BE2C (cell line): ENCODE data around the gene SUCO.

Experiments used
- DNase-seq: peaks from one replicate; pipeline ENCODE4 v3.0.0-alpha.2; 2020
- H3K27me3 ChIP-seq: fragments of 250-450 bp; sonication (Bioruptor Pico); 2 replicates; pipeline ENCODE4 v1.5.1; 2020; ENCODE audit warnings: mild to moderate bottlenecking
- H3K36me3 ChIP-seq: fragments of 250-450 bp; sonication (Bioruptor Pico); 2 replicates; pipeline ENCODE4 v1.5.1; 2020; ENCODE audit warnings: mild to moderate bottlenecking
- H3K4me1 ChIP-seq: fragments of 250-450 bp; sonication (Bioruptor Pico); 2 replicates; pipeline ENCODE4 v1.5.1; 2020
- H3K4me3 ChIP-seq: 2 replicates; pipeline ENCODE4 v1.5.1; 2011; ENCODE audit warnings: low read depth, low read length
- H3K9me3 ChIP-seq: fragments of 250-450 bp; sonication (Bioruptor Pico); 2 replicates; pipeline ENCODE4 v1.5.1; 2020
- CTCF ChIP-seq: IDR thresholded peaks from 2 replicates; pipeline ENCODE4 v1.5.1; 2012; ENCODE audit warnings: mild to moderate bottlenecking, low read depth, low read length

The SUCO gene

GRCh38 chr1:172536256-172536655 lies 3.3 kb downstream of the SUCO start:
- Histone ChIP-seq H3K36me3 (no peaks in the 10 kb centered on the region; the same call in 1 of the 2 replicates), H3K27me3 (no peaks in the 10 kb centered on the region), H3K9me3 (no peaks in the 10 kb centered on the region), H3K4me1 (peaks cover 3% of the 10 kb centered on the region; the same call in 1 of the 2 replicates), H3K4me3 (no peak overlapping the region)
- no peak for TF ChIP-seq CTCF
- DNase-seq, result no peak

- H3K4me3 ChIP-seq, result no peak overlapping the region
- H3K9me3 ChIP-seq, result no peaks in the 10 kb centered on the region
- no peak for DNase-seq
- H3K4me1 ChIP-seq, result peaks cover 3% of the 10 kb centered on the region; the same call in 1 of the 2 replicates
- H3K27me3 ChIP-seq, result no peaks in the 10 kb centered on the region
- TF ChIP-seq CTCF, result no peak
- H3K36me3 ChIP-seq, result no peaks in the 10 kb centered on the region; the same call in 1 of the 2 replicates
These were observed 4.4 kb downstream of the SUCO start for GRCh38 chr1:172537366-172537765.

GRCh38 chr1:172537827-172538391 lies 5.0 kb downstream of the SUCO start:
- Histone ChIP-seq H3K9me3 (no peaks in the 10 kb centered on the region), H3K27me3 (no peaks in the 10 kb centered on the region), H3K4me1 (peaks cover 3% of the 10 kb centered on the region; the same call in 1 of the 2 replicates), H3K4me3 (no peak overlapping the region), H3K36me3 (no peaks in the 10 kb centered on the region; the same call in 1 of the 2 replicates)
- no peak for DNase-seq
- TF ChIP-seq CTCF, result no peak

GRCh38 chr1:172540635-172541034 lies 7.7 kb downstream of the SUCO start:
- Histone ChIP-seq H3K36me3 (no peaks in the 10 kb centered on the region), H3K27me3 (no peaks in the 10 kb centered on the region), H3K4me1 (peaks cover 3% of the 10 kb centered on the region; the same call in 1 of the 2 replicates), H3K9me3 (no peaks in the 10 kb centered on the region), H3K4me3 (no peak overlapping the region)
- no peak for DNase-seq
- TF ChIP-seq CTCF, result no peak

GRCh38 chr1:172544481-172545104 lies 11.6 kb downstream of the SUCO start:
- Histone ChIP-seq H3K4me1 (peaks cover 3% of the 10 kb centered on the region; the same call in 1 of the 2 replicates), H3K9me3 (no peaks in the 10 kb centered on the region), H3K36me3 (no peaks in the 10 kb centered on the region; the same call in 1 of the 2 replicates), H3K27me3 (no peaks in the 10 kb centered on the region), H3K4me3 (no peak overlapping the region)
- no peak for TF ChIP-seq CTCF
- DNase-seq, result no peak

GRCh38 chr1:172545396-172546004 lies 12.6 kb downstream of the SUCO start:
- DNase-seq, result no peak
- H3K4me1 ChIP-seq, result peaks cover under 1% of the 10 kb centered on the region; the same call in 1 of the 2 replicates

More at GRCh38 chr1:172545396-172546004, 12.6 kb downstream of the SUCO start:
- Histone ChIP-seq H3K9me3 (no peaks in the 10 kb centered on the region), H3K27me3 (no peaks in the 10 kb centered on the region), H3K36me3 (no peaks in the 10 kb centered on the region; the same call in 1 of the 2 replicates), H3K4me3 (no peak overlapping the region)
- no peak for TF ChIP-seq CTCF
